Keratinocyte (primary cell): Measurements from ENCODE around the gene TBC1D16.

Experiments used
- CTCF ChIP-seq, 3 experiments: IDR thresholded peaks in 1 of 3; conservative IDR thresholded peaks in 1 of 3; optimal IDR thresholded peaks in 1 of 3; 2 replicates in 2 of 3; 3 replicates in 1 of 3; pipeline versions ENCODE3 to v1.5.1; 2011; ENCODE audit warnings: low read length in 3 of 3, mild to moderate bottlenecking in 3 of 3, moderate library complexity in 2 of 3, control low read depth in 1 of 3, inconsistent platforms in 1 of 3; ENCODE audit not compliant: insufficient read depth in 2 of 3; ENCODE audit errors: extremely low read depth in 1 of 3
- EZH2 ChIP-seq: IDR thresholded peaks from one replicate; pipeline ENCODE4 v1.6.1; 2012; ENCODE audit warnings: inconsistent platforms, mild to moderate bottlenecking, low read length, moderate library complexity

GRCh38 chr17:79916991-79917901 lies 118.4 kb downstream of the TBC1D16 start:
- no peak for TF ChIP-seq CTCF (optimal IDR thresholded peaks at IDR 0.05 in 1 of 3, IDR thresholded peaks at IDR 0.05 in 1 of 3, conservative IDR thresholded peaks at IDR 0.05 in 1 of 3; ENCODE audit: extremely low read depth in 1 of 3, insufficient read depth in 2 of 3, low read length in 3 of 3)
- TF ChIP-seq EZH2: no peak
